SU-DHL-6 (cell line): ENCODE data around the gene CDCP2.

ENCODE experiments used
- H2AFZ ChIP-seq: fragments of 200-600 bp; sonication (generic); 2 replicates; pipeline ENCODE4 v1.6.1; 2014; ENCODE audit warnings: low read depth, mild to moderate bottlenecking, moderate library complexity, mixed read lengths, antibody characterized with exemption, low read length; ENCODE audit not compliant: severe bottlenecking
- H3F3A ChIP-seq: fragments of 200-600 bp; shearing (Covaris generic); 2 replicates; pipeline ENCODE4 v1.6.0; 2016; ENCODE audit warnings: antibody characterized with exemption, mild to moderate bottlenecking; ENCODE audit not compliant: insufficient read depth
- H3K27ac ChIP-seq: fragments of 200-600 bp; sonication (generic); 2 replicates; pipeline ENCODE4 v1.5.1; 2016; ENCODE audit warnings: low read depth, mild to moderate bottlenecking, low read length, moderate library complexity, mixed read lengths
- H3K27me3 ChIP-seq: fragments of 200-600 bp; sonication (generic), shearing (Covaris generic); 2 replicates; pipeline ENCODE4 v1.6.0; 2014; ENCODE audit warnings: mild to moderate bottlenecking, low read length
- H3K36me3 ChIP-seq: fragments of 200-600 bp; sonication (generic); 2 replicates; pipeline ENCODE4 v1.6.1; 2014; ENCODE audit warnings: mild to moderate bottlenecking, low read length, mixed read lengths
- H3K4me2 ChIP-seq: fragments of 300-600, 200-600 bp; shearing (Covaris generic), sonication (generic); 2 replicates; pipeline ENCODE4 v1.6.0; 2014; ENCODE audit warnings: low read length, low read depth, mild to moderate bottlenecking; ENCODE audit not compliant: poor library complexity, severe bottlenecking
- H3K4me3 ChIP-seq: fragments of 200-600 bp; sonication (generic); 2 replicates; pipeline ENCODE4 v1.5.1; 2014; ENCODE audit warnings: antibody characterized with exemption, low read length, mild to moderate bottlenecking, mixed read lengths; ENCODE audit not compliant: insufficient read depth, poor library complexity, severe bottlenecking
- H3K79me2 ChIP-seq: fragments of 200-600 bp; sonication (generic); 2 replicates; pipeline ENCODE4 v1.6.1; 2014; ENCODE audit warnings: mild to moderate bottlenecking, low read length, moderate library complexity; ENCODE audit not compliant: insufficient read depth
- H3K9ac ChIP-seq: fragments of 200-600 bp; sonication (generic); 2 replicates; pipeline ENCODE4 v1.7.0; 2014; ENCODE audit warnings: mild to moderate bottlenecking, low read length
- H3K9me2 ChIP-seq: fragments of 200-600 bp; sonication (generic); replicated peaks from 2 replicates; pipeline ENCODE4 v1.6.1; 2014; ENCODE audit warnings: low read length; ENCODE audit not compliant: insufficient read depth
- H3K9me3 ChIP-seq: fragments of 200-600 bp; sonication (generic); 2 replicates; pipeline ENCODE4 v1.6.1; 2014; ENCODE audit warnings: low read length, mixed read lengths; ENCODE audit not compliant: insufficient read depth
- H4K20me1 ChIP-seq: fragments of 200-600 bp; sonication (generic); 2 replicates; pipeline ENCODE4 v1.6.1; 2014; ENCODE audit warnings: low read depth, mild to moderate bottlenecking, antibody characterized with exemption, low read length, moderate library complexity, mixed read lengths
- EZH2phosphoT487 ChIP-seq: fragments of 200-600 bp; sonication (generic), shearing (Covaris generic); conservative IDR thresholded peaks from 2 replicates; pipeline ENCODE4 v1.6.1; 2018; ENCODE audit warnings: mild to moderate bottlenecking, antibody characterized with exemption, low read length, moderate library complexity, mixed read lengths
- TF ChIP-seq, protein P1 (sequence below): fragments of 200-600 bp; sonication (generic); IDR thresholded peaks from one replicate; pipeline ENCODE4 v1.5.1; 2017; ENCODE audit warnings: antibody characterized with exemption, mild to moderate bottlenecking, low read length, moderate library complexity; ENCODE audit not compliant: insufficient read depth, poor library complexity, severe bottlenecking

The CDCP2 gene

DNA sequence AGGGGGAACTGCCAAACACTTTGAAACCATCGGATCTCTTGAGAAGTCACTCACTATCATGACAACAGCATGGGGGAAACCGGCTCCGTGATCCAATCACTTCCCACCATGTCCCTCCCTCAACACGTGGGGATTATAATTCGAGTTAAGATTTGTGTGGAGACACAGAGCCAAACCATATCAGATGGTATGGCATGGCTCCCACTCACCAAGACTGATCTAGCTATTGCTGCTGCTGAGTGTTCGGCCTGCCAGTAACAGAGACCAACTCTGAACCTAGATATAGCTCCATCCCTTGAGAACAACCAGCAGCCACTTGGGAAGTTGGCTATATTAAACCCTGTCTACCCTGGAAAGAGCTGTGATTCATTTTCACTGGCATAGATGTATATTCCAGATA is 49.4 kb downstream of the CDCP2 start:
- no peak for TF ChIP-seq EZH2phosphoT487
- TF ChIP-seq, protein P1, sequence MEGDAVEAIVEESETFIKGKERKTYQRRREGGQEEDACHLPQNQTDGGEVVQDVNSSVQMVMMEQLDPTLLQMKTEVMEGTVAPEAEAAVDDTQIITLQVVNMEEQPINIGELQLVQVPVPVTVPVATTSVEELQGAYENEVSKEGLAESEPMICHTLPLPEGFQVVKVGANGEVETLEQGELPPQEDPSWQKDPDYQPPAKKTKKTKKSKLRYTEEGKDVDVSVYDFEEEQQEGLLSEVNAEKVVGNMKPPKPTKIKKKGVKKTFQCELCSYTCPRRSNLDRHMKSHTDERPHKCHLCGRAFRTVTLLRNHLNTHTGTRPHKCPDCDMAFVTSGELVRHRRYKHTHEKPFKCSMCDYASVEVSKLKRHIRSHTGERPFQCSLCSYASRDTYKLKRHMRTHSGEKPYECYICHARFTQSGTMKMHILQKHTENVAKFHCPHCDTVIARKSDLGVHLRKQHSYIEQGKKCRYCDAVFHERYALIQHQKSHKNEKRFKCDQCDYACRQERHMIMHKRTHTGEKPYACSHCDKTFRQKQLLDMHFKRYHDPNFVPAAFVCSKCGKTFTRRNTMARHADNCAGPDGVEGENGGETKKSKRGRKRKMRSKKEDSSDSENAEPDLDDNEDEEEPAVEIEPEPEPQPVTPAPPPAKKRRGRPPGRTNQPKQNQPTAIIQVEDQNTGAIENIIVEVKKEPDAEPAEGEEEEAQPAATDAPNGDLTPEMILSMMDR, result no peak
- Histone ChIP-seq H3K4me3 (no peak overlapping the region), H3K27me3 (no peaks in the 10 kb centered on the region), H3K9ac (no peak overlapping the region), H3K79me2 (no peaks in the 10 kb centered on the region), H3K4me2 (no peak overlapping the region), H4K20me1 (no peaks in the 10 kb centered on the region), H2AFZ (no peak overlapping the region), H3K9me2 (no peaks in the 10 kb centered on the region), H3K9me3 (no peaks in the 10 kb centered on the region), H3K27ac (no peak overlapping the region), H3K36me3 (no peaks in the 10 kb centered on the region), H3F3A (no peaks in the 10 kb centered on the region)

DNA sequence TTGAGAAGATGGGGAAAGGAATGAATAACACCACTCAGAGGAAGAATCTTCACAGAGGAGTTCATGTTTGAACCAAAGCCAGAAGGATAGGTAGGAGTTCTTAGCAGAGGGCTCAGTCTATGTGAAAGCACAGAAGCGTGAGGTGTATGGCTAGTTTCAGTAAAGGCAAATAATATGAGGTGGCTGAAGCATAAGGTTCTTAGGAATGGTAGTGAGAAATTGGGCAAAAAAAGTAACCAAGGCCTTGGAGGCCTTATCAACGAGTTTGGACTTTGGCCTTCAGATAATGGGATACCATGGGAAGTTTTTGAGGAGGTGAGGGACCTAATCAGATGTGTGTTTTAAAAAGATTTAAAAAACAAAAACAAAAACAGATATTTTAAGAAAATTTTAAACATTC is 52.3 kb downstream of the CDCP2 start:
- no peak for TF ChIP-seq EZH2phosphoT487
- TF ChIP-seq, protein P1, result no peak
- H3K27me3 ChIP-seq, result no peaks in the 10 kb centered on the region
- H3K9me2 ChIP-seq, result no peaks in the 10 kb centered on the region

DNA sequence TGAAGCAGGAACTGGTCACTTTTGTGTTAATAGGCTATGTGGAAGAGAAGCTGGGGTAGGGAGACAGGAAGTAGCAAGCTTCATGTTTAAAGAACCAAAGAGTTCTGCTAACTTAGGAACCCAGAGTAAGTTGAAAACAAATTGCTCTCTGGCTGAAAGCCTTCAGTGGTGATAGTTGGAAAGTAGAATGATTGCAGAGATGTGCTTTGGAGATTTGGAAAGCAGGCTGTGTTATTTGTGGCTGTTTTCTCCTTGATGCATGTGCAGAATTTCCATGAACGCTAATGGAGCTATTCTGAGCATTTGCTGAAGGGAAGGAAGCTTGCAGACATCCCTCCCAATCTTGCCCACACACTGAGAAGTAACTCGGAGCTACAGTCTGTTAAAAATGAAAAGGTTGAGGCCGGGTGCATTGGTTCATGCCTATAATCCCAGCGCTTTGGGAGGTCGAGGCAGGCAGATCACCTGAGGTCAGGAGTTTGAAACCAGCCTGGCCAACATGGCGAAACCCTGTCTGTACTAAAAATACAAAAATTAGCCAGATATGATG is 53.7 kb downstream of the CDCP2 start:
- H3K27me3 ChIP-seq, result no peaks in the 10 kb centered on the region
- no peak overlapping the region for H3K4me2 ChIP-seq
- H4K20me1 ChIP-seq, result no peaks in the 10 kb centered on the region
- H3K79me2 ChIP-seq, result no peaks in the 10 kb centered on the region
- H3K9ac ChIP-seq, result no peak overlapping the region
- H3K9me3 ChIP-seq, result no peaks in the 10 kb centered on the region
- H3K27ac ChIP-seq, result no peak overlapping the region
- no peak overlapping the region for H2AFZ ChIP-seq
- H3K36me3 ChIP-seq, result no peaks in the 10 kb centered on the region
- no peaks in the 10 kb centered on the region for H3F3A ChIP-seq
- no peak overlapping the region for H3K4me3 ChIP-seq
- H3K9me2 ChIP-seq, result no peaks in the 10 kb centered on the region
- TF ChIP-seq, protein P1, result no peak
- TF ChIP-seq EZH2phosphoT487, result no peak

More for the DNA sequence above, 52.3 kb downstream of the CDCP2 start:
- no peaks in the 10 kb centered on the region for H4K20me1 ChIP-seq
- no peaks in the 10 kb centered on the region for H3F3A ChIP-seq
- H2AFZ ChIP-seq, result no peak overlapping the region
- H3K4me2 ChIP-seq, result no peak overlapping the region
- H3K36me3 ChIP-seq, result no peaks in the 10 kb centered on the region
- H3K9ac ChIP-seq, result no peak overlapping the region
- H3K9me3 ChIP-seq, result no peaks in the 10 kb centered on the region
- no peak overlapping the region for H3K27ac ChIP-seq
- no peaks in the 10 kb centered on the region for H3K79me2 ChIP-seq
- H3K4me3 ChIP-seq, result no peak overlapping the region
